ENCODE results near the gene TUBB4A. TPM values are rescaled to one million over a fixed set of nuclear protein-coding genes. Genes with fewer than 3 reads are reported as not detected.

TUBB4A gene
- total RNA-seq, 1 donor from 2014 or later, result 13.5 TPM

DNA sequence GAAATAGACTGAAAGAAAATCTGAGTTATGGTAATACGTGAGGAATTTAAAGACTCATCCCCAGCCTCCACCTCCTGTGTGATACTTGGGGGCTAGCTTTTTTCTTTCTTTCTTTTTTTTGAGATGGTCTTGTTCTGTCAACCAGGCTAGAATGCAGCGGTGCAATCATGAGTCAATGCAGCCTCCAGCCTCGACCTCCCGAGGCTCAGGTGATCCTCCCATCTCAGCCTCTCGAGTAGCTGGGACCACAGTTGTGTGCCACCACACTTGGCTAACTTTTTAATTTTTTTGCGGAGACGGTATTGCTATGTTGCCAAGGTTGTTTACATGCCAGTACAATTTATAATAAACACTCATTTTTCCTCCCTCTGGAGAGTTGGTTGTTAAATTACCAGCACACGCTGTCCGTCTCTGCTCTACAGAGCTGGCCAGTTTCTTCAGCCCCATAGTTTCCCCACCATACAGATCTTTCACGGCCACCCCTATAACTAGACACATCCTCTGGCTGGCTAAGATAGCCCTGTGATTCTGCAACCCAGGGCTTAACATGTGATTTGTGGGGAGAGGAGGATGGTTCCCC, 33.5 kb upstream of the TUBB4A start:
- no peak for DNase-seq (ENCODE audit: low spot score in 2 of 2, unreplicated experiment in 2 of 2)
- Mint-ChIP-seq H3K4me3 (no peak overlapping the region), H3K9me3 (peaks cover 2% of the 10 kb centered on the region), H3K36me3 (no peaks in the 10 kb centered on the region), H3K4me1 (peaks cover 14% of the 10 kb centered on the region), H3K27ac (no peak overlapping the region), H3K27me3 (ENCODE audit: low read depth) (peaks cover 54% of the 10 kb centered on the region)
- TF ChIP-seq, protein P1, sequence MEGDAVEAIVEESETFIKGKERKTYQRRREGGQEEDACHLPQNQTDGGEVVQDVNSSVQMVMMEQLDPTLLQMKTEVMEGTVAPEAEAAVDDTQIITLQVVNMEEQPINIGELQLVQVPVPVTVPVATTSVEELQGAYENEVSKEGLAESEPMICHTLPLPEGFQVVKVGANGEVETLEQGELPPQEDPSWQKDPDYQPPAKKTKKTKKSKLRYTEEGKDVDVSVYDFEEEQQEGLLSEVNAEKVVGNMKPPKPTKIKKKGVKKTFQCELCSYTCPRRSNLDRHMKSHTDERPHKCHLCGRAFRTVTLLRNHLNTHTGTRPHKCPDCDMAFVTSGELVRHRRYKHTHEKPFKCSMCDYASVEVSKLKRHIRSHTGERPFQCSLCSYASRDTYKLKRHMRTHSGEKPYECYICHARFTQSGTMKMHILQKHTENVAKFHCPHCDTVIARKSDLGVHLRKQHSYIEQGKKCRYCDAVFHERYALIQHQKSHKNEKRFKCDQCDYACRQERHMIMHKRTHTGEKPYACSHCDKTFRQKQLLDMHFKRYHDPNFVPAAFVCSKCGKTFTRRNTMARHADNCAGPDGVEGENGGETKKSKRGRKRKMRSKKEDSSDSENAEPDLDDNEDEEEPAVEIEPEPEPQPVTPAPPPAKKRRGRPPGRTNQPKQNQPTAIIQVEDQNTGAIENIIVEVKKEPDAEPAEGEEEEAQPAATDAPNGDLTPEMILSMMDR (IDR thresholded peaks at IDR 0.05; ENCODE audit: unreplicated experiment), result no peak

DNA sequence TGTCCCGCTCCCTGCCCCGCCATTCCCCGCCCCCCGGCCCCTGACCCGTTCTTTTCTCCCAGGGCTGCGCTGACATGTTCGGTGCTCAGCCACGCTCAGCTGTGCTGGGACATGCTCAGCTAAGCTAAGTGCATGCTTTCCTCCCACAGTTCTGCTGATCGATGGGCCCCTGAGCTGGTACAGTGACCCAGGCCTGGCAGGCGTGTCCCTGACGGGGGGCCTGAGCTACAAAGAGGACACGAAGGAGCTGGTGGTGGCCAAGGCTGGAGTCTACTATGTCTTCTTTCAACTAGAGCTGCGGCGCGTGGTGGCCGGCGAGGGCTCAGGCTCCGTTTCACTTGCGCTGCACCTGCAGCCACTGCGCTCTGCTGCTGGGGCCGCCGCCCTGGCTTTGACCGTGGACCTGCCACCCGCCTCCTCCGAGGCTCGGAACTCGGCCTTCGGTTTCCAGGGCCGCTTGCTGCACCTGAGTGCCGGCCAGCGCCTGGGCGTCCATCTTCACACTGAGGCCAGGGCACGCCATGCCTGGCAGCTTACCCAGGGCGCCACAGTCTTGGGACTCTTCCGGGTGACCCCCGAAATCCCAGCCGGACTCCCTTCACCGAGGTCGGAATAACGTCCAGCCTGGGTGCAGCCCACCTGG, 32.5 kb upstream of the TUBB4A start:
- peaks cover 65% of the 10 kb centered on the region for H3K27me3 Mint-ChIP-seq (ENCODE audit: low read depth)
- DNase-seq (ENCODE audit: low spot score in 2 of 2, unreplicated experiment in 2 of 2), result no peak
- peak overlapping the region; percentile 27 for H3K4me3 Mint-ChIP-seq

DNA sequence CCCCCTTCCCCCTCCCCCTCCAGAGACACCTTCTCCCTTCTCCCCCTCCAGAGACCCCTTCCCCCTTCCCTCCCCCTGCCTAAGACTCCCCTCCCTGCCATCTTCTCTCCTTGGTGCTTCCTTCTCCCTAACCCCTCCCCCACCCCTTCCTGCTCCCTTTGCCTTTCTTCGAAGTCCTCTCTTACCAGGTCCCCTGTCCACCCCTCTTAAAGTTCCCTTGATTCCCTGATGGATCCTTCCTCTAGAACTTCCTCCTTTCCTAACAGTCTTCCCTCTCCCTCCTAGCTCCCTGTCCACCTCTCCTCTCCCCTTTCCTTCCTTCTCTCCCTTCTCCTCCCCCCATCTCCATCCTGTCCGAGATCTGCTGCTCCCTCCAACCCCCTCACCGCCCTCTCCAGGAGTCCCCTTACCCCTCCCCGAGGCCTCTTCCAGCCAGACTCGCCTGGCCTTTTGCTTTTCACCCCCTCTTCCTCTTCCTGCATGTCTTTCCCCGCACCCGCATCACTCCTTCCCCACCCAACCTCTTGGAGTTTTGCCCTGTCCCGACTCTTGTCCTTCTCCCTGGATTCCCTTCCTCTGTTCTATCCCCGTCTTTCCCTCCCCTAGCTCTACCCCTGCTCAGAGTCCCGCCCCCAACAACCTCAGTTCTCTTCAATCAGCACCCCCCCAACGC, 31.8 kb upstream of the TUBB4A start:
- H3K27me3 Mint-ChIP-seq (ENCODE audit: low read depth), result peaks cover 69% of the 10 kb centered on the region
- TF ChIP-seq, protein P1 (IDR thresholded peaks at IDR 0.05; ENCODE audit: unreplicated experiment), result no peak
- peaks cover 24% of the 10 kb centered on the region for H3K4me1 Mint-ChIP-seq
- DNase-seq (ENCODE audit: low spot score in 2 of 2, unreplicated experiment in 2 of 2), result no peak
- H3K36me3 Mint-ChIP-seq, result no peaks in the 10 kb centered on the region
- H3K9me3 Mint-ChIP-seq, result peaks cover 2% of the 10 kb centered on the region
- no peak overlapping the region for H3K4me3 Mint-ChIP-seq
- H3K27ac Mint-ChIP-seq, result no peak overlapping the region

More for the DNA sequence above, 32.5 kb upstream of the TUBB4A start:
- H3K27ac Mint-ChIP-seq, result no peak overlapping the region
- TF ChIP-seq, protein P1 (IDR thresholded peaks at IDR 0.05; ENCODE audit: unreplicated experiment), result no peak
- peaks cover 21% of the 10 kb centered on the region for H3K4me1 Mint-ChIP-seq
- no peaks in the 10 kb centered on the region for H3K36me3 Mint-ChIP-seq
- H3K9me3 Mint-ChIP-seq, result peaks cover 2% of the 10 kb centered on the region

DNA sequence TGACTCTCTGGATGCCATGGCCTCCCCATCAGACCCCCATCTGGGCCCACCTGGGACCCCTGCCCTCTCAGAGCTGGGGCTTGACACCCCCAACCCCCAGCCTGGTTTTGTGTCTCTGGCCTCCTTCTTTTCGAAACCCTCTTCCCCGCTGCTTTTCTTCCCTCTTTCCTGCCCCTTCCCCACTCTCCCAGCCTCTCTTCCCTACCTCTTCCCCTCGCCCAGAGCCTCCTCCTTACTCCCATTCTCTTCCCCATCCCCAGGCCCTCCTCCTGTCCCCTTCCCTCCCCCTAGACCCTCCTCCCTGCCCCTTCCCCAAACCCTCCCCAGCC, 30.9 kb upstream of the TUBB4A start:
- Mint-ChIP-seq H3K4me3 (peak overlapping the region; percentile 22), H3K27ac (no peak overlapping the region), H3K9me3 (peaks cover 2% of the 10 kb centered on the region), H3K36me3 (no peaks in the 10 kb centered on the region), H3K27me3 (ENCODE audit: low read depth) (peaks cover 69% of the 10 kb centered on the region), H3K4me1 (peaks cover 24% of the 10 kb centered on the region)
- no peak for DNase-seq (ENCODE audit: low spot score in 2 of 2, unreplicated experiment in 2 of 2)
- TF ChIP-seq, protein P1 (IDR thresholded peaks at IDR 0.05; ENCODE audit: unreplicated experiment), result no peak

DNA sequence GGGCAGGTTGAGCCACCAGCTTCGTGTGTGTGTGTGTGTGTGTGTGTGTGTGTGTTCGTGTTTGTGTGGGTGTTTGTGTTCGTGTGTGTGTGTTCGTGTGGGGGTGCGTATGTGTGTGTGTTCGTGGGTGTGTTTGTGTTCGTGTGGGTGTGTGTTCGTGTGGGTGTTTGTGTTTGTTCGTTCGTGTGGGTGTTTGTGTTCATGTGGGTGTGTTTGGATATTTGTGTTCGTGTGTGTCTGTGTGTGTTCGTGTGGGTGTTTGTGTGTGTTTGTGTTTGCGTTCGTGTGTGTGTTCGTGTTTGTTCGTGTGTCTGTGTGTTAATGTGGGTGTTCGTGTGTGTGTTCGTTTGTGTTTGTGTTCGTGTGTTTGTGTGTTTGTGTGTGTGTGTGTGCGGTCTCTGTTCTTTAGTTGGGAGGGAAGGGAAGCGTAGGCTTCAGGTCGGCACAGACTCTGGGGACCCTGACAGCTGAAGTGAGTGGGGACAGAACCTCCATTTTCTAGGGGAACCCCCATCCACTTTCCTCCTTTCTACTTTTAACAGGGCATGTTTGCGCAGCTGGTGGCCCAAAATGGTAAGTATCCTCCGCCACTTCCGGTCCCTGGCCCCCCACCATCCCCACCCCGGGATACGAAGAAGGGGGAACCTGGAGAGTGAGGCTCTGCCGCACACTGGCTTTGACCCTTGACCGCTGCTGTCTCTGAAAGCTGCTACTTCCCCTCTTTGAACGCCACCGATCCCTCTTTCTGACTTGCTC, 30.3 kb upstream of the TUBB4A start:
- TF ChIP-seq, protein P1 (IDR thresholded peaks at IDR 0.05; ENCODE audit: unreplicated experiment), result no peak
- Mint-ChIP-seq H3K4me1 (peaks cover 24% of the 10 kb centered on the region), H3K9me3 (peaks cover 2% of the 10 kb centered on the region), H3K36me3 (no peaks in the 10 kb centered on the region), H3K27ac (no peak overlapping the region), H3K4me3 (peak overlapping the region; percentile 80), H3K27me3 (ENCODE audit: low read depth) (peaks cover 72% of the 10 kb centered on the region)
- no peak for DNase-seq (ENCODE audit: low spot score in 2 of 2, unreplicated experiment in 2 of 2)
